Activated CD8-positive, alpha-beta memory T cell treated with anti-CD3 and anti-CD28 coated beads for 36 hours (primary cell): ENCODE data around the gene RNF111. TPM values are rescaled to one million over a fixed set of nuclear protein-coding genes. Genes with fewer than 3 reads are reported as not detected.

Experiments used
- CTCF ChIA-PET: fragments of 350-600 bp; sonication (Branson Sonifier 250); formaldehyde crosslinking; loops from one replicate; lab custom pipeline; 2021; ENCODE audit warnings: antibody characterized with exemption; lab: Charles Lee
- POLR2A ChIA-PET: fragments of 350-600 bp; sonication (Branson Sonifier 250); formaldehyde crosslinking; loops from one replicate; lab custom pipeline; 2021; ENCODE audit warnings: antibody characterized with exemption; lab: Charles Lee
- total RNA-seq, 2 experiments: library from RNA; stranded (reverse); gene quantifications; one replicate each; pipeline ENCODE4 v1.2.3, GENCODE V29; 2021

The RNF111 gene
- total RNA-seq, 2 experiments from 2014 or later, result 22.2 to 24.8 TPM

DNA sequence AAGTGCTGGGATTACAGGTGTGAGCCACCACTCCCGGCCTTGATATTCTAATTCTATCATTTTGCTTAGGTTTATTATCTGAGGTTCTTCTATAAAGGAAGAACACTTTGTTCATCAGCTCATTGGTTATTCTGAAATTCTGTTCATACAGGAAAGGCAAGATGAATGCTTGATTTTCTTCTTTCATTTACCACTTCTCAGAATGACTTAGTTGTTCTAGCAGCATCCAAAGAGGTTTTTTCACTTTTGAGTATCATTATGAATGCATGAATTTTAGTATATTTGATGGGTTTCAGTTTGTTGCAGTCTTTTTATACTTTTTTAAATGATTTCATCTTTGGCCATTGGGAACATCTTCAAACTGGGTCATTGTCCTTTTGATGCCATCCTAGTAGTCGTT is 51.8 kb downstream of the RNF111 start:
- POLR2A ChIA-PET, result interaction anchor here (0.5 kb wide), 1 partner anchor 54 kb away, joined by 3 read pairs; no protein-coding TSS in a partner anchor
- CTCF ChIA-PET, result interaction anchor here (1.2 to 2.1 kb wide), 2 partner anchors 10 to 51 kb away, joined by 3 to 5 read pairs; no protein-coding TSS in a partner anchor

DNA sequence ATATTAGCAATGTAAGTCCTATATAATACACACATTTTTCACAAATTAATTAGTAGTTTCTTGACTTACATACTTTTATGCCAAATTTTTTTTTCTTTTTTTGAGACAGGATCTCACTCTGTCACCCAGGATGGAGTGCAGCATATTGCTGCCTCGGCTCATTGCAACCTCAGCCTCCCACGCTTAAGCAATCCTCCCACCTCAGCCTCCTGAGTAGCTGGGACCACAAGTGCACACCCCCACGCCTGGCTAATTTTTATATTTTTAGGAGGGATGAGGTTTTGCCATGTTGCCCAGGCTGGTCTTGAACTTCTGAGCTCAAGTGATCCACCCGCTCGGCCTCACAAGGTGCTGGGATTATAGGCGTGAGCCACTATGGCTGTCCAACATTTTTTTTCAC is 54.6 kb downstream of the RNF111 start:
- POLR2A ChIA-PET, result no interaction called here
- CTCF ChIA-PET, result interaction anchor here (0.7 kb wide), 2 partner anchors 451 to 624 kb away, joined by 3 to 7 read pairs; no protein-coding TSS in a partner anchor

DNA sequence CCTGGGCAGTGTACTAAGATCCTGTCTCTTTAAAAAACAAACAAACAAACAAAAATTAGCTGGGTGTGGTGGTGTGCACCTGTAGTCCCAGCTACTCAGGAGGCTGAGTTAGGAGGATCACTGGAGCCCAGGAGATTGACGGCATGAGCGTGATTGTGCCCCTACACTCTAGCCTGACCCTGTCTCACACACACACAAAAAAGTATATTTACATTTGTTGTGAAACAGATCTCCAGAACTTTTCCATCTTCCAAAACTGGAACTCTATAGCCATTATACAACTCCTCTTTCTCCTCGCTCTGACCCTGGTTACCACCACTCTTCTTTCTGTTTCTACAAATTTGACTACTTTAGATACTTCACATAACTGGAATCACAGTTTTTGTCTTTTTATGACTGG is 61.4 kb downstream of the RNF111 start:
- ChIA-PET POLR2A (no interaction called here), CTCF (no interaction called here)

DNA sequence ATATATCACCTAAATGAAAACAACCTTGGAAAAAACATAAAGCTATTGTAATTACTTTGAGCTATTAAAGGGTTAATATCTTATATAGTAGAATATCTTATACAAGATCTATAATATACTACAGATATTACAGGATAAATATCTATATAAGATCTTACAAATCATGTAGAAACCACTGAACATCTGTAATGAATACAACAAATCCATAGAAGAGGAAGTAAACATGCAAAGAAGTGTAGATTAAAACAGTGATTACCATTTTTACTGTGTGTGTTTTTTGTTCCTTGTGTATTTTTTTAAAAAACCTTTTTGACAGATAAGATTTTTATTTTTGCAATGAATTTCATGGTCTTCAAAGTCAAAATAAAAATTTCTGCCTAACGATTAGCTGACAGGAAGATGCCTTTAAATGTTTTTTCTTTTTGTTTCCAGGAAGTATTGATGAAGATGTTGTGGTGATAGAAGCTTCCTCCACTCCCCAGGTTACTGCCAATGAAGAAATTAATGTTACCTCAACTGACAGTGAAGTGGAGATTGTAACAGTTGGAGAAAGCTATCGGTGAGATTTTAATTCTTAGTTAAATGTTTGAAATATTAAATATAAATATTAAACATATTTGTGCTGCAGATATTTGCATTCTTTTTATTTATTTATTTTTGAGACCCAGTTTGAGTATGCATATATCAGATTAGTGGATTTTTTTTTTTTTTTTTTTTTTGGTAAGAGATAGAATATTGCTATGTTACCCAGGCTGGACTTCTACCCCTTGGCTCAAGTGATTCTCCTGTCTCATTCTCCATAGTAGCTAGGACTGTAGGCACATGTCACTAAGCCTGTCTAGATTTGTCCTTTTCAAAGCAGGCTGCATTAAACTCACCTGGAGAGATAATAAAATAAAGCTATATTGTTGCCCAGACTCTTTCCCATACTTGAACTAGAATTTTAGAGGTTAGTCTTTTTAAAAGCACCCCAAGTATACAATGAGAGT is 64.7 kb downstream of the RNF111 start:
- CTCF ChIA-PET, result no interaction called here
- POLR2A ChIA-PET, result no interaction called here

DNA sequence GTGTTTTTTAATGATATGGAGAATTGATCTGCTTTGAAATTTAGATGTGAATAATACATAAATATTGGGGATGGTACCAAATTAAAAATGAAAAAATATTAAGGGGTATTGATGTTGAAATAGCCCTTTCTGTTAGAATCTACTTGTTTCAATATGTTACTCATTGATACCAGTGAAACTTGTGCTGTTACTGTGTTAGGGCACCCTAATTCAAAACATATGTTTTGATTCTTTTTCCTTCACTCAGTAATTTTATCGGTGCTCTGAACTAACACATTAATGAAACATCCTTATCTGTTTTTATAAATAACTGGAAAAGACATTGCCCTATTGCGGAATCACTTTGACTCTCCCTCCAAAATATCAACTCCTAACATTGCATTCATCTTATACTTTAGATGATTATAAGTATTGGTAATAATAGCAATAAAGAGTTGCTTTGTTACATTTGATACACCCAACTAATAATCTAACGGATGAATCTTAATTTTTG is 65.5 kb downstream of the RNF111 start:
- ChIA-PET CTCF (no interaction called here), POLR2A (no interaction called here)

DNA sequence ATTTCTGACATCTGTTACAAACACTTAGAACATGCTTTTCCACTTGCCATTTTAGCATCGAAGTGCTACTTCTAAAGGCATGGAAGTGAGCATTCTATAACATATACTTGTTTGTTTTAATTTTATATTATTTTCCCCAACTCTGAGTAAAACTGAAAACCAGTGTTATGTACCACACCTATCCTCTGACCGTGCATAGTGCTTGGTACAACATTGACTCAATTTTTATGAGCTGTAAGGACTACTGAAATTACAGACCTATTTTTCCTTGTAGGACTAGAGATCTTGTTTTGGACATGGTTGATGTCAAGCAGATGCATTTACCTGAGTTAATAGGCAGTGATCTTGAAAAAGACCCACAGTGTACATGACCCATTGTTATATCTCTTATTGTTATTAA is 66.0 kb downstream of the RNF111 start:
- ChIA-PET POLR2A (no interaction called here), CTCF (no interaction called here)

DNA sequence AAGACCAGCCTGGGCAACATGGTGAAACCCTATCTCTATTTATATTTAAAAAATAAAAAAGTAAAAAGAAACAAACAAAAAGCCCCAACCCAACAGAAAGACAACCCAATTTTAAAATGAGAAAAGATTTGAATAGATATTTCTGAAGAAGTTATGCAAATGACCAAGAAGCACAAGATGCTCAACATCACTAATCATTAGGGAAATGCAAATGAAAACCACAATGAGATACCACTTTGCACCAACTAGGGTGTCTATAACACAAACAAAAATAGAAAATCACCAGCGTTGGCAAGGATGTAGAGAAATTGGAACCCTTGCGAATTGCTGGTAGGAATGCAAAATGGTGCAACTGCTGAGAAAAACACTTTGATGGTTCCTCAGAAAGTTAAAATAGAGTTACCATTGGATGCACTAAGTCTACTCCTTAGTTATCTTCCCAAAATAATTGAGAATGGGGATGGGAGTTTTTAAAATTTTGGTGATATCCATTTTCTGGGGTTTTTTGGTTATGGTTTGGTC is 71.7 kb downstream of the RNF111 start:
- ChIA-PET POLR2A (no interaction called here), CTCF (no interaction called here)

DNA sequence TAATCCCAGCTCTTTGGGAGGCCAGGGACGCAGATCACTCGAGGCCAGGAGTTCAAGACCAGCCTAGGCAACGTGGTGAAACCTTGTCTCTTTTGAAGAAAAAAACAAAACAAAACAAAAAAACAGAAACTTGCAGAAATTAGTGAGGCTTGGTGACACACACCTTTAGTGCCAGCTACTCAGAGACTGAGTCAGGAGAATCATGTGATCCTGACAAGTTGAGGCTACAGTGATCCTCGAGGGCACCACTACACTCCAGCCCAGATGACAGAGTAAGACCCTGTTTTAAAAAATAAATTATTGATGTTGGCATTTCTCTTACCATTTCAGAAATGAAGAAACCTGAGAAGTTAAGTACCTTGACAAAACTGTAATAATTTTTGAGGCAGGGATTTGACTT is 72.9 kb downstream of the RNF111 start:
- ChIA-PET CTCF (no interaction called here), POLR2A (no interaction called here)

DNA sequence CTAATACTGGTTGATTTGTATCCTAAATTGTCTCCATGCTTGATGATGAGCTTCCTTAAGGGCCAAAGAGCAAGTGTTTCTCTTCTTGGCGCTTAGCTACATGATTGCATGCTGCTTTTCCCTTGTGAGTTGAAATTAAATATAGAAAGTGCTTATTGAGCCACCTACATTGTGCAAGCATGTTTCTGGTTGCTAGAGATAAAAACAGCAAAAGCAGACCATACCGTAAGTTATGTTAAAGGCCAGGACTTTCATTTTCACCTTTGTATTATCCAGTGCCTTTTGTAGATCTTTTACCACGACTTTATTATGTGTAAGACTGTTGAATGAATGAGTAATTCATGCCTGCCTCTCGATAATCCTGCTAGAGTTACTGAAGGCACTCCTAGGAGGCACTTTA is 75.6 kb downstream of the RNF111 start:
- CTCF ChIA-PET, result interaction anchor here (1.1 kb wide), 1 partner anchor 11 kb away, joined by 3 read pairs; no protein-coding TSS in a partner anchor
- POLR2A ChIA-PET, result no interaction called here

DNA sequence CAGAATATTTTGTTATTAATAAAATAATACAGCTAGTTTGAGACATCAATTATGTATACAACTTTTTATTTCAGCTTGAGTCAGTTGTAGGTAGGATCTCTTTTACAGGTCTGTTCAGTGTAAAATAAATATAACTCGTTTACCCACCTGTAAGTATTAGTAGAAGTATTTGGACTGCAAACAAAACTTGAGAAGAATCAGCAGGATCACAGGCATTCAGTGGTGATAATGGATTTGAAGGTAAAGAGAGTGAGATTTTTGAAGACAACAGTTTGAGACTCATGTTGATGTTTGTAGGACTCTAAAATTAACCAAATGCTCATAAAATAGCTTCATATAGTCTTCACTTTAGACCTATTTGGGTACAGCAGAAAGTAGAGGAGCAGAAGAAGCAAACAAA is 82.0 kb downstream of the RNF111 start:
- CTCF ChIA-PET, result no interaction called here
- POLR2A ChIA-PET, result interaction anchor here (0.6 kb wide), 1 partner anchor 319 kb away, joined by 4 read pairs; no protein-coding TSS in a partner anchor

DNA sequence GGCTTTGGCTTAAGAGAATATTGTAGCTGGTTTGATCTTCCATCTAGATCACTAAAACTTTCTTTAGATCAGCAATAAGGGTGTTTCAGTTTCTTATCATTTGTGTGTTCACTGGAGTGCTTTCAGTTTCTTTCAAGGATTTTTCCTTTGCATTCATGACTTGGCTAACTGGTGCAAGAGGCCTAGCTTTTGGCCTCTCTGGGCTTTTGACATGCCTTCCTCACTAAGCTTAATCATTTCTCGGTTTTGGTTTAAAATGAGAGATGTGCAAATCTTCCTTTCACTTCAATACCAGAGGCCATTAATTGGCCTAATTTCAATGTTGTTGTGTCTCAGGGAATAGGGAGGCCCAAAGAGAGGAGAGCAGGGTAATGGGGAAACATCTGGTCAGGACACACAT is 87.1 kb downstream of the RNF111 start:
- CTCF ChIA-PET, result no interaction called here
- POLR2A ChIA-PET, result no interaction called here

DNA sequence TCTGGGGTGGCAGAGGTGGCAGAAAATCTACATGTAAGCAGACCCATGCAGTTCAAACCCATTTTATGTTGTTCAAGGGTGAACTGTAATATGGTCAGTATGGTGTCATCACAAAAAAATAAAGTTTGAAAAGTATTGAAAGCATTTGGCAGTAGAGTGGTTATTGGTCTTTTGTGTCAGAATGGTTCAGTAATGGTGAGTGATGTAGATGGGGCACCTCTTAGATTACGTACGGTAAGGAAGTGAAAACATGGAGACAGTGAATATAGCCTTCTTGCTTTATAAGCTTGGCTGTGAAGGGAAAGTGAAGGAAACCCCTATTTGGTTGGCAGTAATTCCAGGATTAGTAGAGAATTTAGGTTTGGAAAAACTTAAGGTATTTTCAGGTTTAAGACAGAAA is 100.3 kb downstream of the RNF111 start:
- CTCF ChIA-PET, result no interaction called here
- POLR2A ChIA-PET, result no interaction called here

DNA sequence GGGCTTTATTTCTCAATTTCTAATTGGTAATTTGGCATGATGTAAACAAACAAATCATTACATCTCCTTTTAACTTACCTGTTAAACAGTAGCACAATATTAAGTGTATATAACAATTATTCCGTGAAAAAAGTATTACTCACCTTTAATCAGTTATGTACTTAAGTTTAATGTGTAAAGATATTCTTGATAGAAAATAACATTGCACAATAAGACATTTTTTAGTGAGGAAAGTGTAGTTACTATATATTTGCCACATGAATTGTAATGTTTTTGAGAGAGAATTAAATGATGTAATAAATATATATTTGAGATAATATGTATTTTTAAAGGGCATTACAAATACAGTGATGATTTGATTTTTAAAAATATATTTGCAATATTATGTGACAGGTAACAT is 106.6 kb downstream of the RNF111 start:
- CTCF ChIA-PET, result no interaction called here
- POLR2A ChIA-PET, result no interaction called here

DNA sequence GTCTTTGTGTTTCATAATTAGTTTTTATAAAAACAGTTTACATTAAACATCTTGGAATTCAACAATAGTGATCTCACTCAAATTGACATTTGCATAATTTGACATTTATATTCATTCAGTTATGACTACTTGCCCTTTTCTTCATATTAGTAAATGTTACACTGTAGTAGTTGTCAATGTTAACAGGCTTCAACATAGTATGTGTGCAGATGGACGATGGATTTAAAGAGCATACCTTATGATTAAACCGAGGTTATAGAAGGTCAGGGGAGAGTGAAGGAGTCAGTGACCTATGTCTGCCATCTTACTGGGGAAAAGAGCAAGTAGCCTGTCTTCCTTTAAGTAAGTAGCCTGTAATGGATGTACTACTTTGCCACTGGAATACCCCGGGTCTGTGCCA is 109.0 kb downstream of the RNF111 start:
- ChIA-PET CTCF (no interaction called here), POLR2A (no interaction called here)

DNA sequence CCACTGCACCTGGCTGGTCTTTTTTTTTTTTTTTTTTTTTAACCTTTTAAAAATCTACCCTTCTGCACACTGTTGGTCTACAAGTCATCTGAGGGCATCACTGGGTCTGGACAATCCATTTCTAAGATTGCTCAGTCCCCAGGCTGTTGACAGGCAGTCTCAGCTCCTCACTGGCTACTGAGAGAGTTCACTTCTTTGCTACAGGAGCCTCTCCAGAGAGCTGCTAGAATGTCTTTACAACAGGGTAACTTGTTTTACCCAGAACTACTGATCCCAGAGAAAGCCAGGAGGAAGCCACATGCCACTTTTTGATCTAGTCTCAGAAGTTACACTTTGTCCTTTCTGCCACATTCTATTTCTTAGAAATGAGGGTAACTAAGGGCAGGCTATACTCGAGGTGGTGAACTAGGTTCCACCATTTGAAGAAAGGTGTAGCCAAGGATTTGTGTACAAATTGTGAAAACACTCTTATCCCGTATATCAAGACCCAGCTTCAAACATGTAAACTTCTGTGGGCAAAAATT is 111.8 kb downstream of the RNF111 start:
- ChIA-PET CTCF (no interaction called here), POLR2A (interaction anchor here (0.7 kb wide), 1 partner anchor 105 kb away, joined by 9 read pairs; no protein-coding TSS in a partner anchor)

DNA sequence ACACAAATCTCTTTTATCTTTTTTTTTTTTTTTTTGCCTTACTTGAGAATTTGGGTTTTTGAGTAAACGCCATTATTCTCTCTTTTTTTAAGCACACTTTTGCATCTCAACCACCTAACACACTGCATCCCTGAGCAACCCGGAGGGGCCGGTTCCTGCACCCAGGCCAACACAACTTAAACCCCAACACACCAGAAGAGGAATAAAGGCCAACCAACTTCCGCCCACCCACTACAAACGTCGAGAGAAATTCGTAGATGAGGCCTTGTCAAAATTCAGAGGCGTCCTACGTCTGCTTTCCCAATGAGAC is 117.1 kb downstream of the RNF111 start:
- ChIA-PET POLR2A (no interaction called here), CTCF (interaction anchor here (0.7 kb wide), 1 partner anchor 23 kb away, joined by 3 read pairs; no protein-coding TSS in a partner anchor)

DNA sequence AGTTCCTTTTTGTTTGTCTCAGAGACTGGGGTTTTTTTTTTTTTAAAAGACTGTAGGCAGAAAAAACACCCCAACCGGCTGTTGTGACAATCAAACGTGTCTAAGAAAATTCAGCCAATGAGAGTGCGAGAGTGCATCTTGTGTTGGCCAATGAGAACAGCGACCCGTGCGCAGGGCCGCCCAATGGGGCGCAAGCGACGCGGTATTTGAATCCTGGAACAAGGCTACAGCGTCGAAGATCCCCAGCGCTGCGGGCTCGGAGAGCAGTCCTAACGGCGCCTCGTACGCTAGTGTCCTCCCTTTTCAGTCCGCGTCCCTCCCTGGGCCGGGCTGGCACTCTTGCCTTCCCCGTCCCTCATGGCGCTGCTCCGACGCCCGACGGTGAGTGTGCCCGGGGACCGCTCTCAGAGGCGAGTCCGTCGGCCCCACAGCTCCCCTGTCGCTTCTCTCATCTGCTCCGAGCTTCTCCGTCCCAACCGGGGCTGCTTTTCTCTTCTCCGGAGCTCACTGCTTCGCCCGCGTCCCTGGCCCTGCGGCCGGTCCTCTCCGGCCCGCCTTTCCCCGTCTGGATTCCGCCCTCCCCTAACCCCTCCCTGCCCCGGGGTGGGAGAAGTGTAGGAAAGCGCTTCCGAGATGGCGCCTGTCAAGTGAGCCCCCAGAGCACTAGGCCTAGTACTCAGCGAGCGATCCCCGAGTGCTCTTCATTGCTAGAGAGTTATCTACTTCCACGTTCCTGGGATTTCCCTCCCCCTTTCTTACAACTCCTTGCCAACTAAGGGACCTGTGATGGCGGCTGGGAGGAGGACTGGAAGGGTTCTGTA is 117.7 kb downstream of the RNF111 start, which contains the start of gene CCNB2:
TSS of gene CCNB2 (plus strand) at position 235 of the 821 bp plus-strand sequence. CDS start at position 358, 123 bp downstream.
- ChIA-PET POLR2A (no interaction called here), CTCF (no interaction called here)

DNA sequence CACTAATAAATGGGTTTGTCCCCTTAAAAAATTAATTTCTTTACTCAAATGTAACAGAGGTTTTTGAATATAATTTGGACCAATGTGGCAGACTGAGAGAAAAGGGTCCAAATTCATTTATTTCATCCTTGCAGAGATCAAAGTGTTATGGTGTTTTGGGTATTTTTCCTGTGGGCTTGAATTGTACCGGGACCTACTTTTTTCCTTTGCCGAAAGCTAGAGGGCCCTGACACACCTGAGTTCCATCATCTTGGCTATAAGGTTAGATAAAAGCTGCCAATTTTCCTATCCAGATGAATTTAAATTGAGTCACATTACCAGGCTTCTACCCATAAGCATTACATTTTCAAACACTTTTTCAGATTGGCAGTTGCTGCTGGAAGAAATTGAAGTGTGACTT is 118.4 kb downstream of the RNF111 start:
- POLR2A ChIA-PET, result no interaction called here

DNA sequence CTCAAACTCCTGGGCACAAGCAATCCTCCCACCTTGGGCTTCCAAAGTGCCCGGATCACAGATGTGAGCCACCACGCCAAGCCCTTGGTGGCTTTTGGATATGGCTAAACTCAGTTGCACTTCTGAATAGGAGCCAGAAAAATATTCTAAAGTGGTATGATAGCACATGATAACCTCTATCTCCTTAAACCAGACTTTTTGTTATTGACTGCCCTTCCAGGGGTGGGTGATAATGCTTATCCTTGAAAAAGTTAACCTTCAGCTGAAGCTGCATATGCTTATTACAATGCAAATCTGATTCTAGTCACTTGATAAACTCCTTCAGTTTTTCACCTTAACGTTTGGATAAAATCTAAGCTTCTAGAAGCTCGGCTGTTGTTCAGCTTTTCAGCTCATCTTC is 123.8 kb downstream of the RNF111 start:
- ChIA-PET CTCF (interaction anchor here (0.6 kb wide), 1 partner anchor 51 kb away, joined by 3 read pairs; no protein-coding TSS in a partner anchor), POLR2A (interaction anchor here (0.6 kb wide), 1 partner anchor 39 kb away, joined by 3 read pairs; no protein-coding TSS in a partner anchor)

More for the DNA sequence above, 118.4 kb downstream of the RNF111 start:
- CTCF ChIA-PET, result no interaction called here
